ENCODE data around the gene TYW1. TPM values are rescaled to one million over a fixed set of nuclear protein-coding genes. Genes with fewer than 3 reads are reported as not detected.
"Not testable (repeated sequence)": the region's sequence is repeated elsewhere in the genome, so short reads cannot be mapped to it uniquely, and the experiment has no call there.

Gene TYW1
- total RNA-seq, 1 donor from 2014 or later = 26.1 TPM

GRCh38 chr7:67226340-67226907 lies 229.8 kb downstream of the TYW1 start:
- H3K27ac Mint-ChIP-seq; H3K4me3 Mint-ChIP-seq; ATAC-seq (ENCODE audit: low read depth); H3K9me3 Mint-ChIP-seq; DNase-seq; CTCF ChIA-PET; H3K27me3 Mint-ChIP-seq; POLR2A ChIA-PET; intact Hi-C loops (cut with micrococcal nuclease); H3K4me1 Mint-ChIP-seq: not testable (repeated sequence)
- H3K36me3 Mint-ChIP-seq (ENCODE audit: low read depth) = peaks cover 44% of the 10 kb centered on the region

DNA sequence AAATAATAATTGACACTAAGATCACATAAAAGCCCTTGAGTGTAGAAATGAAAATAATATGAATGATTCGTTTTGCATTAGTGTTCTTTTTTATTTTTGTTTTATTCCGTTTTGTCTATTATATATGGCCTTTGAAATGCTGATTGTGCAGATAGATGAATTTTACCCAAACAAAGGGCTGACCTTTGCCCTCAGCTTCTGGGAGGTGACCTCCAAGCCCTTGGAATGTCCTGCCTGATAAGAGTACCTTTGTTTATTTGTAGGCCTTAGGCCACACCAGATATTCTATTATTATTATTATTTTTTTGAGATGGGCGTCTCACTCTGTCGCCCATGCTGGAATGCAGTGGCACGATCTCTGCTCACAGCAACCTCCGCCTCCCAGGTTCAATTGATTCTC lies 230.3 kb downstream of the TYW1 start:
- H3K36me3 Mint-ChIP-seq (ENCODE audit: low read depth) = peaks cover 43% of the 10 kb centered on the region
- CTCF ChIA-PET; H3K4me3 Mint-ChIP-seq; H3K9me3 Mint-ChIP-seq; H3K27ac Mint-ChIP-seq; H3K4me1 Mint-ChIP-seq; H3K27me3 Mint-ChIP-seq; intact Hi-C loops (cut with micrococcal nuclease); POLR2A ChIA-PET; DNase-seq; ATAC-seq (ENCODE audit: low read depth): not testable (repeated sequence)

DNA sequence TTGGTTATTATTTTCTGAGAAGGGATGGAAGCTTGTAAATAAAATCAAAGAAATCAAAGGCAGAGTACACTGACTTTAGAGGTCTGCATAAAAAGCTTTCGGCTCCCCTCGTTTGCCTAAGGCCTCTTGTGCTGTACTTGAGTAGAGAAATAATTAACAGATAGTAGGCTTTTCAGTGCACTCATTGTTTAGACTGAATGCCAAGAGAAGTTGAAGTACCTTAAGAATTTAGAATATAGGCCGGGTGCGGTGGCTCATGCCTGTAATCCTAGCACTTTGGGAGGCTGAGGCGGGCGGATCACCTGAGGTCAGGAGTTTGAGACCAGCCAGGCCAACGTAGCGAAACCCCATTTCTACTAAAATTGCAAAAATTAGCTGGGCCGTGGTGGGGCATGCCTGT lies 232.4 kb downstream of the TYW1 start:
- H3K4me1 Mint-ChIP-seq; H3K27ac Mint-ChIP-seq; ATAC-seq (ENCODE audit: low read depth); CTCF ChIA-PET; intact Hi-C loops (cut with micrococcal nuclease); H3K27me3 Mint-ChIP-seq; H3K4me3 Mint-ChIP-seq; H3K9me3 Mint-ChIP-seq; DNase-seq; POLR2A ChIA-PET: not testable (repeated sequence)
- peaks cover 32% of the 10 kb centered on the region for H3K36me3 Mint-ChIP-seq (ENCODE audit: low read depth)

DNA sequence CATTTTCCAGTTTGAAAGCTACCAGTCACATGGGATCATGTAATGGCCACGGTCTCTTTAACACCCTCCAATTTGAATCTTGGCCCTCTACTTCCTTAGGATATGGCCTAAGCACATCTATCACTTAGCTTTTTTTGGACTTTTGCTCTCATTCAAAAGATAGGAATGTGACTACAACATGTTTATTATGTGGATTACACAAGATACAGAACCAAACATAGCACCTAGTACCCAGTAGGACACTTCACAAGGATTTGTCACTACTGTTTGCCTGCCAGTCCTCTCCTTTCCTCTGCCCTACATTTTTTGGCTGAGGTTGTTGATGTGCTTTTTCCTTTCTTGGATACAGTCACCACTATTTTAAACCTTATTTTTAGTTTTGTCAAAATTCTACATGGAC lies 233.4 kb downstream of the TYW1 start:
- H3K27ac Mint-ChIP-seq; ATAC-seq (ENCODE audit: low read depth); intact Hi-C loops (cut with micrococcal nuclease): not testable (repeated sequence)

GRCh38 chr7:67233506-67233905 lies 236.9 kb downstream of the TYW1 start:
- CTCF ChIA-PET; H3K4me1 Mint-ChIP-seq; POLR2A ChIA-PET; ATAC-seq (ENCODE audit: low read depth); H3K27ac Mint-ChIP-seq; H3K9me3 Mint-ChIP-seq; DNase-seq; H3K4me3 Mint-ChIP-seq; intact Hi-C loops (cut with micrococcal nuclease); H3K27me3 Mint-ChIP-seq: not testable (repeated sequence)
- peaks cover 32% of the 10 kb centered on the region for H3K36me3 Mint-ChIP-seq (ENCODE audit: low read depth)

More for the DNA sequence above, 233.4 kb downstream of the TYW1 start:
- H3K4me1 Mint-ChIP-seq, H3K27me3 Mint-ChIP-seq, H3K4me3 Mint-ChIP-seq, POLR2A ChIA-PET, H3K9me3 Mint-ChIP-seq, DNase-seq, CTCF ChIA-PET: not testable (repeated sequence)
- peaks cover 32% of the 10 kb centered on the region for H3K36me3 Mint-ChIP-seq (ENCODE audit: low read depth)

DNA sequence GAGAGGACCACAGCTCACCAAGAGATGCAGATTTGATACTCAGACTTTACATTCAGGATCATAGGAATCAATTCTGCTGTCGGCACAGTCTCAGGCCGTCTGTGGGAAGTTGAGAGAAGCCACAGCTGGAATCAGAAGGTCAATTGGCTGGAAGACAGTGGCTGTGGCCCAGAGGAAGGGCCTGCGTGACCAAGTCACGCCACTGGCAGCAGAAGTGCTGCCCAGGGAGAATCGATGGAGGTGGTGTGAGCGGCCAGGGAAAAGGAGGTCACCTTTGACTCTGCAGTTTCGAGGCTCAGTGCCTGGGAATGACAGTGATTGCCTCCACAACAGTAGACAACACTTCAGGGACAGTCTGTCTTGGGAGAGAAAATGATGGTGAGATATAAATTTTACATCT lies 239.6 kb downstream of the TYW1 start:
- ATAC-seq (ENCODE audit: low read depth); CTCF ChIA-PET; H3K4me1 Mint-ChIP-seq; intact Hi-C loops (cut with micrococcal nuclease); DNase-seq; H3K27me3 Mint-ChIP-seq; H3K9me3 Mint-ChIP-seq; POLR2A ChIA-PET; H3K4me3 Mint-ChIP-seq: not testable (repeated sequence)
- Mint-ChIP-seq H3K36me3 (ENCODE audit: low read depth) (peaks cover 37% of the 10 kb centered on the region), H3K27ac (peak overlapping the region; percentile 19)

DNA sequence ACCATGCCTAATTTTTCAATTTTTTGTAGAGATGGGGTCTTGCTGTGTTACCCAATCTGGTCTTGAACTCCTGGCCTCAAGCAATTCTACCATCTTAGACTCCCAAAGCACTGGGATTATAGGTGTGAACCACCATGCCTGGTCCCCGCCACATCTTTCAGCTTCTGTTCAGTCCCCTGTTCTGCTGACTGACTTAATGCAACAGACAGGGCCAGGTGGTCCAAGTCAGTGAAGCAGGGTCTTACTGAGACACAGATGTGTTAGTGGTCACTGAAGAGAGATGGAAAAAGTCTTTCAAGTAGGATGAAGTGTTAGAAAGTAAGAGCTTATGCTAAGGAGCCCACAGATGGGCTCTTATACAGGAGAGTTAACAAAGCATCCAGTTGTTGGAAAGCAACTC lies 246.2 kb downstream of the TYW1 start:
- intact Hi-C loops (cut with micrococcal nuclease); H3K27me3 Mint-ChIP-seq; H3K4me3 Mint-ChIP-seq; H3K27ac Mint-ChIP-seq; CTCF ChIA-PET; POLR2A ChIA-PET; ATAC-seq (ENCODE audit: low read depth); H3K9me3 Mint-ChIP-seq; DNase-seq; H3K4me1 Mint-ChIP-seq: not testable (repeated sequence)
- peaks cover 25% of the 10 kb centered on the region for H3K36me3 Mint-ChIP-seq (ENCODE audit: low read depth)

DNA sequence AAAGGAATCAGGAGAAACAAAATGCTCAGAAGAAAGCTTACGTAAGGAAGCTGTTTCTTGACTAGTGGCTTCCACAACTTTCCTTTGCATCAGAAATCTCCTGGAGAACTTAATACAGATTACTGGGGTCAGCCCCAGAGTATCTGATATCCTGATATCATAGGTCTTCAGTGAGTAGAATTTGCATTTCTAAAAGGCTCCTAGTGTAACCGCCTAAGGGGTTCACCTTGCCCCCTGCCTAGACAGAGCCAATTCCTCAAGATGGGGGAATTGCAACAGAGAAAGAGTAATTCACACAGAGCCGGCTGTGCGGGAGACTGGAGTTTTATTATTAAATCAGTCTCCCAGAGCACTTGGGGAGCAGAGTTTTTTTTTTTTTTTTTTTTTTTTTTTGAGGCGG lies 251.7 kb downstream of the TYW1 start:
- H3K4me1 Mint-ChIP-seq; H3K27ac Mint-ChIP-seq; ATAC-seq (ENCODE audit: low read depth); H3K9me3 Mint-ChIP-seq; H3K4me3 Mint-ChIP-seq; CTCF ChIA-PET; intact Hi-C loops (cut with micrococcal nuclease); H3K27me3 Mint-ChIP-seq; DNase-seq; POLR2A ChIA-PET: not testable (repeated sequence)
- H3K36me3 Mint-ChIP-seq (ENCODE audit: low read depth) = peaks cover 16% of the 10 kb centered on the region

DNA sequence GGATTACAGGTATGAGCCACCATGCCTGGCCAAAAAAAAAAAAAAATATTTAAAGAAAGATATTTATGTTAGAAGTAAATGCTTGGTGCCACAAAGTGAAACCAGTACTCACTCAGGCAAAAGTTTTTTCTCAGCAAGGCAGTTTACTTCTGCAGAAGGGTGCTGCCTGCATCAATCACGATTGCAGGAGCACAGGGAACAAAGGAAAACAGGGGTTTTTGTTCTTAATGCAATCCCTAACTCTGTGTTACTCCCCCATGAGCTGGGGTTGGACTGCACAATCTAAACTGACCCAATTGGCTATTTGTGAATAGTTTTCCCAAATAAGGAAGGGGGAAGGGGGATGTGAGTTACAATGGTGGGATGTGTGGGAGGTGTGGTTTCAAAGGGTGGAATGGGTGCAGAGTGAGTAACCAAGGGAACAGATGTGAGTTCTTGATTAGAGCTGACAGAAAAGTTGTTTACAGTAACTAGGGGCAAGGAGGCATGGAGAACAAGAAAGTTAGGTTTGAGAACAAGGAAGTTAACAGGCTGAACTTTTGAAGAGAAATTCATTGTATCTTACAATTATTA lies 255.4 kb downstream of the TYW1 start:
- no peak overlapping the region for H3K4me3 Mint-ChIP-seq
- TF ChIP-seq CTCF (IDR thresholded peaks at IDR 0.05) = no peak
- POLR2A ChIA-PET = interaction anchor here (0.7 kb wide), 1 partner anchor 731 kb away, joined by 6 read pairs; no protein-coding TSS in a partner anchor

DNA sequence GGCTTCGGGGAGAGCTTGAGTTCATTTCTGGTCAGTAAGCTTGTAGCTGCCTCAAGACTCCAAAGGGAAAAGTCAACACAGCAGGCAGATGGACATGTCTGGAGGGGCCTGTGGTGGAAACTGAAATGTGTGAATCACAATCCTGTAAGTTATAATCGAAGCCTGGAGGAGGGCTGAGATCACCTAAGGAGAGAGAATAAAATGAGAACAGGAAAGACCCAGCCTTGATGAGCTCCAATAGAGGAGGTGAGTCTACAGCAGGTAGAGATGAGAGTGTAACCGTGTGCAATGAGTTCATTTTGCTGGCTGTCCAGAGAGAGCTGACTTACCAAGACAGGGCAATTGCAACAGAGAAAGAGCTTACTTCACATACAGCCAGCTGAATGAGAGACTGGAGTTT lies 258.4 kb downstream of the TYW1 start:
- H3K4me1 Mint-ChIP-seq = not testable (repeated sequence)

More for the DNA sequence above, 255.4 kb downstream of the TYW1 start:
- Mint-ChIP-seq H3K4me1 (no peaks in the 10 kb centered on the region), H3K27me3 (no peaks in the 10 kb centered on the region), H3K36me3 (ENCODE audit: low read depth) (peaks cover 13% of the 10 kb centered on the region), H3K27ac (no peak overlapping the region), H3K9me3 (peaks cover 6% of the 10 kb centered on the region)
- DNase-seq (no peak), ATAC-seq (ENCODE audit: low read depth) (no peak)
- CTCF ChIA-PET = no interaction called here
- intact Hi-C loops (cut with micrococcal nuclease) = no loop called here

DNA sequence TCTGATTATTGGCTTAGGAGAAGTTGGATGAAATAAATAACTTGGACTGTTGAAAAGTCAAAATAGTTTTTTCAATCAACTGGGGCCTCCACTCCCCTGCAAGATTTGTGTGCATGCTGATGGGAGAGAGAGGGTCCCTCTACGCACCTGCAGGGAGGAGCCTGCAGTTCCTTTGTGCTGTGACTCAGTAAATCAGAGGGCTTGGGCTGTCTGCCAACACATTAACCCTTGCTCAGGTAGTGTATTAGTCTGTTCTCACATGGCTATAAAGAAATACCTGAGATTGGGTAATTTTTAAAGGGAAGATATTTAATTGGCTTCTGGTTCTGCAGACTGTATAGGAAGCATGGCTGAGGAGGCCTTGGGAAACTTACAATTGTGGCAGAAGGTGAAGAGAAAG lies 261.1 kb downstream of the TYW1 start:
- H3K4me3 Mint-ChIP-seq; H3K27me3 Mint-ChIP-seq; POLR2A ChIA-PET; DNase-seq; ATAC-seq (ENCODE audit: low read depth); intact Hi-C loops (cut with micrococcal nuclease); H3K27ac Mint-ChIP-seq; H3K9me3 Mint-ChIP-seq; H3K4me1 Mint-ChIP-seq; CTCF ChIA-PET: not testable (repeated sequence)
- peaks cover 12% of the 10 kb centered on the region for H3K36me3 Mint-ChIP-seq (ENCODE audit: low read depth)

More for the DNA sequence above, 258.4 kb downstream of the TYW1 start:
- CTCF ChIA-PET; H3K27ac Mint-ChIP-seq; H3K9me3 Mint-ChIP-seq; H3K4me3 Mint-ChIP-seq; H3K27me3 Mint-ChIP-seq; DNase-seq; intact Hi-C loops (cut with micrococcal nuclease); POLR2A ChIA-PET; ATAC-seq (ENCODE audit: low read depth): not testable (repeated sequence)
- H3K36me3 Mint-ChIP-seq (ENCODE audit: low read depth) = peaks cover 14% of the 10 kb centered on the region

- CTCF ChIA-PET; ATAC-seq (ENCODE audit: low read depth); POLR2A ChIA-PET: not testable (repeated sequence)
Measured at GRCh38 chr7:67259363-67259762, 262.7 kb downstream of the TYW1 start.

More at GRCh38 chr7:67259363-67259762, 262.7 kb downstream of the TYW1 start:
- DNase-seq; H3K4me1 Mint-ChIP-seq; H3K27ac Mint-ChIP-seq; intact Hi-C loops (cut with micrococcal nuclease); H3K9me3 Mint-ChIP-seq; H3K4me3 Mint-ChIP-seq; H3K27me3 Mint-ChIP-seq: not testable (repeated sequence)
- H3K36me3 Mint-ChIP-seq (ENCODE audit: low read depth) = peaks cover 19% of the 10 kb centered on the region
